ENCODE measurements around the gene MEGF8. TPM values are rescaled to one million over a fixed set of nuclear protein-coding genes. Genes with fewer than 3 reads are reported as not detected.

Gene MEGF8
- total and polyA plus RNA-seq, 4 donors: 1.2 to 13.7 (median 9.4) TPM

DNA sequence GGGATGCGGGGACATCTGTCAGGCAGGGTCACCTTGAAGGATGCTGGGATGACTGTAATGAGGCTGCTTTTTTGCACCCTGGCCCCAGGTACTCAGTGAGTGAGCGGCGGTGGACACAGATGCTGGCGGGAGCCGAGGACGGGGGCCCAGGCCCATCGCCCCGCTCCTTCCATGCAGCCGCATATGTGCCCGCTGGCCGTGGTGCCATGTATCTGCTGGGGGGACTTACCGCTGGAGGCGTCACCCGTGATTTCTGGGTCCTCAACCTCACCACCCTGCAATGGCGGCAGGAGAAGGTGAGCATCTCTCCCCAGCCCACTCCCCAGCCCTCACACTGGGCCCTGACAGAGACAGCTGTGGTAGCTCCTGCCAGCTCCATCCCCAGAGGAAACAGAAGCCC is 31.3 kb downstream of the MEGF8 start:
- DNase-seq (ENCODE audit: low spot score): no peak

DNA sequence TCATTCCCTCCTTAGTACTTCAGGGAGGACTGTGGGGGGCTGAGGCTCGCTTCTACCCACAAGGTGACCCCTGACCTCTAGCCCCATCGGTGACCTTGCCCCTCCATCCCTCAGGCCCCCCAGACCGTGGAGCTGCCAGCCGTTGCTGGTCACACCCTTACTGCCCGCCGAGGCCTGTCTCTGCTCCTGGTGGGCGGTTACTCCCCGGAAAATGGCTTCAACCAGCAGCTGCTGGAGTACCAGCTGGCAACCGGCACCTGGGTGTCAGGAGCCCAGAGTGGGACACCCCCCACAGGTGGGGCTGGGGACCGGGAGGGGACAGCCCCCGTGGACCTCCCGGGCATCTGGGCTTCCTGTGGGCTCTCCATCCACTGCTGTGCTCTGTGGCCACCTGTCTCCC is 31.9 kb downstream of the MEGF8 start:
- DNase-seq (ENCODE audit: low spot score): no peak
- Histone ChIP-seq H3K9me3 (ENCODE audit: control insufficient read depth in 4 of 4, low read length in 3 of 4) (no peaks in the 10 kb centered on the region), H3K9ac (ENCODE audit: low read depth in 1 of 2, low read length in 2 of 2) (no peak overlapping the region), H3K27ac (ENCODE audit: low read depth in 1 of 2, low read length in 2 of 2) (no peak overlapping the region), H3K27me3 (ENCODE audit: control insufficient read depth in 4 of 4, insufficient read depth in 4 of 4, low read length in 3 of 4) (no peaks in the 10 kb centered on the region), H3K4me3 (ENCODE audit: low read depth in 1 of 3, low read length in 3 of 3) (no peak overlapping the region), H3K4me1 (ENCODE audit: control insufficient read depth in 4 of 4, insufficient read depth in 4 of 4, low read length in 3 of 4) (no peaks in the 10 kb centered on the region), H3K36me3 (ENCODE audit: control insufficient read depth in 4 of 4, insufficient read depth in 3 of 4, low read depth in 1 of 4, low read length in 3 of 4) (peaks cover 0 to 49% (median 6%) of the 10 kb centered on the region in 4 donors)
- WGBS: 95% methylated on average over 12 of the region's 12 CpGs
- TF ChIP-seq HNF4G (IDR thresholded peaks at IDR 0.05) (no peak), NR2F2 (IDR thresholded peaks at IDR 0.05) (no peak), RXRA (IDR thresholded peaks at IDR 0.05) (no peak), CTCF (IDR thresholded peaks at IDR 0.05; ENCODE audit: low read depth, low read length, missing input control) (no peak), FOXA2 (IDR thresholded peaks at IDR 0.05) (no peak), RAD21 (IDR thresholded peaks at IDR 0.05) (no peak), JUND (IDR thresholded peaks at IDR 0.05) (no peak), MAX (IDR thresholded peaks at IDR 0.05) (no peak), SP1 (IDR thresholded peaks at IDR 0.05) (no peak), YY1 (IDR thresholded peaks at IDR 0.05) (no peak), TAF1 (conservative IDR thresholded peaks at IDR 0.05) (no peak), ATF3 (IDR thresholded peaks at IDR 0.05) (no peak), EGR1 (IDR thresholded peaks at IDR 0.05; ENCODE audit: low read depth in 2 of 2) (no peak), FOXA1 (IDR thresholded peaks at IDR 0.05) (no peak), HNF4A (conservative IDR thresholded peaks at IDR 0.05) (no peak), GABPA (IDR thresholded peaks at IDR 0.05 in 1 of 2, conservative IDR thresholded peaks at IDR 0.05 in 1 of 2) (no peak)
- TF ChIP-seq, protein P1, sequence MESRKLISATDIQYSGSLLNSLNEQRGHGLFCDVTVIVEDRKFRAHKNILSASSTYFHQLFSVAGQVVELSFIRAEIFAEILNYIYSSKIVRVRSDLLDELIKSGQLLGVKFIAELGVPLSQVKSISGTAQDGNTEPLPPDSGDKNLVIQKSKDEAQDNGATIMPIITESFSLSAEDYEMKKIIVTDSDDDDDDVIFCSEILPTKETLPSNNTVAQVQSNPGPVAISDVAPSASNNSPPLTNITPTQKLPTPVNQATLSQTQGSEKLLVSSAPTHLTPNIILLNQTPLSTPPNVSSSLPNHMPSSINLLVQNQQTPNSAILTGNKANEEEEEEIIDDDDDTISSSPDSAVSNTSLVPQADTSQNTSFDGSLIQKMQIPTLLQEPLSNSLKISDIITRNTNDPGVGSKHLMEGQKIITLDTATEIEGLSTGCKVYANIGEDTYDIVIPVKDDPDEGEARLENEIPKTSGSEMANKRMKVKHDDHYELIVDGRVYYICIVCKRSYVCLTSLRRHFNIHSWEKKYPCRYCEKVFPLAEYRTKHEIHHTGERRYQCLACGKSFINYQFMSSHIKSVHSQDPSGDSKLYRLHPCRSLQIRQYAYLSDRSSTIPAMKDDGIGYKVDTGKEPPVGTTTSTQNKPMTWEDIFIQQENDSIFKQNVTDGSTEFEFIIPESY (IDR thresholded peaks at IDR 0.05): no peak
- TF ChIP-seq, protein P2, sequence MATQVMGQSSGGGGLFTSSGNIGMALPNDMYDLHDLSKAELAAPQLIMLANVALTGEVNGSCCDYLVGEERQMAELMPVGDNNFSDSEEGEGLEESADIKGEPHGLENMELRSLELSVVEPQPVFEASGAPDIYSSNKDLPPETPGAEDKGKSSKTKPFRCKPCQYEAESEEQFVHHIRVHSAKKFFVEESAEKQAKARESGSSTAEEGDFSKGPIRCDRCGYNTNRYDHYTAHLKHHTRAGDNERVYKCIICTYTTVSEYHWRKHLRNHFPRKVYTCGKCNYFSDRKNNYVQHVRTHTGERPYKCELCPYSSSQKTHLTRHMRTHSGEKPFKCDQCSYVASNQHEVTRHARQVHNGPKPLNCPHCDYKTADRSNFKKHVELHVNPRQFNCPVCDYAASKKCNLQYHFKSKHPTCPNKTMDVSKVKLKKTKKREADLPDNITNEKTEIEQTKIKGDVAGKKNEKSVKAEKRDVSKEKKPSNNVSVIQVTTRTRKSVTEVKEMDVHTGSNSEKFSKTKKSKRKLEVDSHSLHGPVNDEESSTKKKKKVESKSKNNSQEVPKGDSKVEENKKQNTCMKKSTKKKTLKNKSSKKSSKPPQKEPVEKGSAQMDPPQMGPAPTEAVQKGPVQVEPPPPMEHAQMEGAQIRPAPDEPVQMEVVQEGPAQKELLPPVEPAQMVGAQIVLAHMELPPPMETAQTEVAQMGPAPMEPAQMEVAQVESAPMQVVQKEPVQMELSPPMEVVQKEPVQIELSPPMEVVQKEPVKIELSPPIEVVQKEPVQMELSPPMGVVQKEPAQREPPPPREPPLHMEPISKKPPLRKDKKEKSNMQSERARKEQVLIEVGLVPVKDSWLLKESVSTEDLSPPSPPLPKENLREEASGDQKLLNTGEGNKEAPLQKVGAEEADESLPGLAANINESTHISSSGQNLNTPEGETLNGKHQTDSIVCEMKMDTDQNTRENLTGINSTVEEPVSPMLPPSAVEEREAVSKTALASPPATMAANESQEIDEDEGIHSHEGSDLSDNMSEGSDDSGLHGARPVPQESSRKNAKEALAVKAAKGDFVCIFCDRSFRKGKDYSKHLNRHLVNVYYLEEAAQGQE (IDR thresholded peaks at IDR 0.05): no peak

More for the DNA sequence above, 31.3 kb downstream of the MEGF8 start:
- no peaks in the 10 kb centered on the region for H3K4me1 ChIP-seq (ENCODE audit: control insufficient read depth in 4 of 4, insufficient read depth in 4 of 4, low read length in 3 of 4)
- TF ChIP-seq, protein P1 (IDR thresholded peaks at IDR 0.05): no peak
- TF ChIP-seq HNF4A (conservative IDR thresholded peaks at IDR 0.05) (no peak), EGR1 (IDR thresholded peaks at IDR 0.05; ENCODE audit: low read depth in 2 of 2) (no peak)
- H3K4me3 ChIP-seq (ENCODE audit: low read depth in 1 of 3, low read length in 3 of 3): no peak overlapping the region
- H3K27ac ChIP-seq (ENCODE audit: low read depth in 1 of 2, low read length in 2 of 2): no peak overlapping the region
- H3K27me3 ChIP-seq (ENCODE audit: control insufficient read depth in 4 of 4, insufficient read depth in 4 of 4, low read length in 3 of 4): no peaks in the 10 kb centered on the region
- H3K9ac ChIP-seq (ENCODE audit: low read depth in 1 of 2, low read length in 2 of 2): no peak overlapping the region
- H3K9me3 ChIP-seq (ENCODE audit: control insufficient read depth in 4 of 4, low read length in 3 of 4): no peaks in the 10 kb centered on the region
- peaks cover 0 to 49% (median 6%) of the 10 kb centered on the region in 4 donors for H3K36me3 ChIP-seq (ENCODE audit: control insufficient read depth in 4 of 4, insufficient read depth in 3 of 4, low read depth in 1 of 4, low read length in 3 of 4)
- WGBS: 97% methylated on average over 15 of the region's 15 CpGs

Data from liver (tissue), 9 donors.